Effector CD8-positive, alpha-beta T cell (primary cell): Measurements from ENCODE around the gene SLC5A11.
"Not testable (repeated sequence)": the region's sequence is repeated elsewhere in the genome, so short reads cannot be mapped to it uniquely, and the experiment has no call there.

Experiments
- DNase-seq: peaks from one replicate; lab custom pipeline; 2025; lab: John Stamatoyannopoulos, UW
- total RNA-seq, 4 experiments: gene quantifications; one replicate each; lab custom pipeline; 2026; lab: John Stamatoyannopoulos, UW

Gene SLC5A11, protein sequence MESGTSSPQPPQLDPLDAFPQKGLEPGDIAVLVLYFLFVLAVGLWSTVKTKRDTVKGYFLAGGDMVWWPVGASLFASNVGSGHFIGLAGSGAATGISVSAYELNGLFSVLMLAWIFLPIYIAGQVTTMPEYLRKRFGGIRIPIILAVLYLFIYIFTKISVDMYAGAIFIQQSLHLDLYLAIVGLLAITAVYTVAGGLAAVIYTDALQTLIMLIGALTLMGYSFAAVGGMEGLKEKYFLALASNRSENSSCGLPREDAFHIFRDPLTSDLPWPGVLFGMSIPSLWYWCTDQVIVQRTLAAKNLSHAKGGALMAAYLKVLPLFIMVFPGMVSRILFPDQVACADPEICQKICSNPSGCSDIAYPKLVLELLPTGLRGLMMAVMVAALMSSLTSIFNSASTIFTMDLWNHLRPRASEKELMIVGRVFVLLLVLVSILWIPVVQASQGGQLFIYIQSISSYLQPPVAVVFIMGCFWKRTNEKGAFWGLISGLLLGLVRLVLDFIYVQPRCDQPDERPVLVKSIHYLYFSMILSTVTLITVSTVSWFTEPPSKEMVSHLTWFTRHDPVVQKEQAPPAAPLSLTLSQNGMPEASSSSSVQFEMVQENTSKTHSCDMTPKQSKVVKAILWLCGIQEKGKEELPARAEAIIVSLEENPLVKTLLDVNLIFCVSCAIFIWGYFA
- total RNA-seq = 0.58 to 3.5 (median 1.1) reads per million in 4 experiments

DNA sequence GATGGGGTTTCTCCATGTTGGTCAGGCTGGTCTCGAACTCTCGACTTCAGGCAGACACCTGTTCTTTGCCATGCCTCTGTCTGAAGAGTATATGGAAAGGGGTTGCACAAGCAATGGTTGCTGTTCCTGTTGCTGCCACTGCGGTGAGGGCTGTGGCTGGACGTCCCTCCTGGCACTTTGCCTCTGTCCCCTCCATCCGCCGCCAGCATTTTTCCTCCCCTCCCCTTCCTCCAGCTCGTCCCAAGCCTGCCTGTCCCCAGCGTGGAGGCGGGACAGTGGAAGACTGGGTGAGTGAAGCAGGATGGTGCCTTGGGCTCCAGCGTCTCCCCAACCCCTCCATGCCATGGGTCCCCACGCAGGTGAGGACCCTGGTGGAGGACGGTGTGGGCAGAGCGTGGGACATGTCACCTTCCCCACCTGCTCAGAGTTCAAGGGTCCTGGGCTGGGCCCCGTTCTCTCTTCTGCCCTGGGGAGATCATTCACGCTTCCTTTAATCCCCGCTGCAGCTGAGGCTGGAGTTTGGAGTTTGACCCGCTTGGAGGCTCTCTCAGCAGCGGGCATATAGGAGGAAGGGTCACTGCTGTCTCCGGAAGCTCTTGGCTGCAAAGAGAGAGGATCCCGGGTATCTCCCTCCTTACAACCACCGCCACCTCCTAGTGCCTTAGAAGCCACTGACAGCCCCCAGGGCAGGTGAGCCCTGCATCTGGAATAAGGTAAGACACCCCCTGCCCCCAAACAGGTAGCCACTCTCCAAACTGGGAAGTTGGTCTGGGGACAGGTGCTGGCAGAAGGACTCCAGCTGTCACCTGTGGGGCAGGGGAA is at the start of gene SLC5A11:
TSS of gene SLC5A11 (plus strand) at position 238 of the 822 bp plus-strand sequence. CDS start 12,681 bp downstream, outside the sequence.
- no peak for DNase-seq

DNA sequence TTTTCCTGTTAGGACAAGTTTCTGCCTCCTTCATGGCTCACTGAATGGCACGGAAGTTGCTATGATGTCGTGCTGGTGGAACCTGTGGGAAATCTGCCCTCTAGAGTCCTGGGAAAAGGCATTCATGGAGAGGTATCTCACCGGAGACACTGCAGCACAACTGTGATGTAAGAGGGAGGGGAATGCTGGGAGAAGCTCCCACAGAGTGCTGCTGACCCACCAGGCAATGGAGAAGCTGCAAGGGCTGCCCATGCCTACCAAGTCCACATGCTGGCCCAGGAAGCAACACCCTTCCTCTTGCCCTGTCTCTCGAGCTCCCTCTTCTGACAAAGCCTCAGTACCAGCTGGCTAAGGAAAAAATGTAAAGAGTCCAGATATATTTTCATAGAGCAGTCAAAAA is 45.2 kb upstream of the SLC5A11 start:
- no peak for DNase-seq

DNA sequence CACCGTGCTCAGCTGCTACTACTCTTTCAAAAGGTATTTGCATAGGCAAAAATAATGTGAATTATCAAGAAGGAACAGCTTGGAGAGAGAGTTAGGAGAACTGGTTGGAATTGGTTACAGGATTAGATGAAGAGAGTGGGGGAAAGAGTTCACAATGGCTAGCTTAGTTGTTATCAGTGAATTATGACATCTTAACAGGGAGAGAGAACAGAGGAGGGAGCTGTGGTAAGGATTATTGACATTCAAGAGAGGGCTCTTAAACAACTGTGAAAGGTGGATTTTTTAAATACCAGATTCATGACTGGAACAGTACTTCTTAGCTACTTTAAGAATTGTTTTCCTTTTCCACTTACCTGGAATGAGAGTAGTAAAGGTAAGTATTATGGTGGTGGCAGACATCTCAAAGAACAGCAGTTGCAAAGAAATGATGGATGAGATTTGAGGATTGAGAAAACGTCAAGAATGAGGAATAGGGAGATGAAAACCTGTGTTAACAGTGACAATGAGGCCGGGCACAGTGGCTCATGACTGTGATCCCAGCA is 43.9 kb upstream of the SLC5A11 start:
- no peak for DNase-seq

DNA sequence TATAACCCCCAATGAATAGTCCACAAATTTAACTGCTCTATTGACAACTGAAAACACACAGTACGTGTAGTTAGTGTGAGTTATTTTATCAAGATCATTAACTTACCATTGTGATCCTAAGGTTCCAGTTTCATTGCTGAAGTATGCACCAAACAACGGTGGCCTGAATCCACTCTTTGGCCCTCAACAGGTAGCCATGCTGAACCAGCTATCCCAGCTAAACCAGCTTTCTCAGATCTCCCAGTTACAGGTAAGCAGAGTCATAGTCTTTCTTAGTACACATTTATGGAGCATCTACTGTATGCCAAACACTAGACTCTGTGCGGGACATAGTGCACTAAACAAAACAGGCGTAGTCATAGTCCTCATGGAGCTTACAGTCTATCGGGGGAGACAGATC is 40.3 kb upstream of the SLC5A11 start:
- no peak for DNase-seq

DNA sequence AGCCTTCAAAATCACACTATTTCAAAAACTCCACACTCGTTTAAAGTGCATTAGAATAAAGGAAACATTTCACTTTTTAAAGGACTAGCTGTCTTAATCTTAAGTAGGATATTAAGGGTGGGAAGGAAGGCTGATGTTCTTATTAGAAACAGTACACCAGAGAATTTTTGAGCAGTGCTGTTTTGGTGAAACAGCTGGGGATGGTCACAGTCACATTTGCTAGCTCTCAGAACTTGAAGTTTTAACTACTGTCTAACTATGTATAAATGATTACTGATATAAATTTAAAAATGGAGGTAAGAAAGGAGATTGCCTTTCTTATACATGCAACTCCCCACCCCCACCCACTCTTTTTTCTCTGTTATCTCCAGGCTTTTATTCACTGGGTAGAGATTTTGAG is 38.5 kb upstream of the SLC5A11 start:
- DNase-seq = no peak

DNA sequence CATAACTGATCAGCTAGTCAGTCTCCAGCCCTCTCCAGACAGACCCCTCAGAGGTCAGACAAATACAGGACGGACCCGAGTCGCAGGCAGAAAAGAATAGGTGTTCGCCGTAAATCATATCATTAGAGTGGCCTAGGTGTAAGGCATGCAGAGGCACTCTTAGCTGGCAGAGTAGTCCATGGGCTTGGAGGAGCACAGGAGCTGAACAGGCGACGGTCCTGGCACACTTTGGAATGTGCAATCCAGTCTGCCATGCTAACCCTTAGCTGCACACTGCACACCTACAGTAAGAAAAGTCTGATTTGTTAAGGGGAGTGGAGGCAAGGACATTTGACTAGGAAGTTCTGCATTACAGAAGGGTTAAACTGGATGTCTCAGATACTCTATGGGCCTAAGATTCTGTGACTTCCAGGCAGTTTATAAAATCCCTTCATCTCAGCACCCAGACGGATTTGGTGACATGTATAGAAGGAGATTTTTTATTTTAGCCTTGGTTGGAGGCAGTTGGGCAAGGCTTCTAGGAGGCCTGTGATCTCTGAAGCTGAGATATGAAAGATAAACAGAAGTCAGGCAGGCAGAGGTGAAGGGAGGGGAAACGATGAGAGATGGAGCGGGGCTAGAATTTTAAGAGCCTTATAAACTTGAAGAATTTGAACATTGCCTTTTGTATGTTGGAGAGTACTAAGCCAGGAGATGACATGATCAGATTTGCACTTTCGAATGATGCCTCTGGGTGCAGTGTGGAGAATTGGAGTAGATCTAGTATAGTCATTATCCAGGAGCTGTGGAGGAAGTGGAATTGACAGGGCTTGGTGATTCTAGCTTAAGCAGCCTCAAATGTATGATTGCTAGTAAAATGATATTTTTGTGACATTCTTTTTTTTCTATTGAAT is 34.6 kb upstream of the SLC5A11 start:
- no peak for DNase-seq

DNA sequence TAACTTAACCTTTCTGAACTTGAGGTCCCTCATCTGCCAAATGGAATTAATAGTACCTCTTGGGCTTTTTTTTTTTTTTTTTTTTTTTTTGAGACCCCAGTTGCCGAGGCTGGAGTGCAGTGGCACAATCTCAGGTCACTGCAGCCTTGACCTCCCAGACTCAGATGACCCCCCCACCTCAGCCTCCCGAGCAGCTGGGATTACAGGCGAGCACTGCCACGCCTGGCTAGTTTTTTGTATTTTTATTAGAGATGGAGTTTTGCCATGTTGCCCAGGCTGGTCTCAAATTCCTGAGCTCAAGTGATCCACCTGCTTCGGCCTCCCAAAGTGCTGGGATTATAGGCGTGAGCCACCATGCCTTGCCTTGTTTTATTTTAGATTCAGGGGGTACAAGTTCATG is 33.0 kb upstream of the SLC5A11 start:
- DNase-seq = not testable (repeated sequence)

DNA sequence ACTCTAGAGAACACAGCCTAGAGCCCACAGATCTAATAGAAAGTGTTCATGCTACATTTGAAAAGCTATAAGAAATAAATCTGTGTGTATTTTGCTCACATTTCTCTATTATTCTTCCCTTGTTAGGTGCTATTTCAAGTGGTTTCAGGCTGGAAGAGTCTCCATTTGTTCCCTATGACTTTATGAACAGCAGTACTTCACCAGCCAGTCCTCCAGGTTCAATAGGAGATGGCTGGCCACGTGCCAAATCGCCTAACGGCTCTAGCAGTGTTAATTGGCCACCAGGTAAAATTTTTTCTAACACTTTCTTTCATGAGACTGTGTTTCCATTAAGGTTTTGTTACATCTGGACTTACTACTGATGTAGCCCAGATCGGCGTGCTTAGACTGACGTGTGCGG is 30.7 kb upstream of the SLC5A11 start:
- DNase-seq = no peak

DNA sequence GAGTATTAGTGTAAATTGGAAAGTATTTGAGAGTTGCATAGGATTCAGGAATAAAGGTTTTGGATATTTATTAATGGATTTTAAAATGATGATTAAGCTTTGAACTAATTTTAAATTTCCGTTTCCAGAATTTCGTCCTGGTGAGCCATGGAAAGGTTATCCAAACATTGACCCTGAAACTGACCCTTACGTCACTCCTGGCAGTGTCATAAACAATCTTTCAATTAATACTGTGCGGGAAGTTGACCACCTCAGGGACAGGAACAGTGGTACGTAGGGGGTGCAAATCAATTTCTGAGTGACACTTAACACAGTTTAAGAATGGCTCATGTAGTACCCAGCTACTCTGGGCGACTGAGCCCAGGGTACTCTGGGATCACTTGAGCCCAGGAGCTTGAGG is 29.1 kb upstream of the SLC5A11 start:
- DNase-seq = no peak

DNA sequence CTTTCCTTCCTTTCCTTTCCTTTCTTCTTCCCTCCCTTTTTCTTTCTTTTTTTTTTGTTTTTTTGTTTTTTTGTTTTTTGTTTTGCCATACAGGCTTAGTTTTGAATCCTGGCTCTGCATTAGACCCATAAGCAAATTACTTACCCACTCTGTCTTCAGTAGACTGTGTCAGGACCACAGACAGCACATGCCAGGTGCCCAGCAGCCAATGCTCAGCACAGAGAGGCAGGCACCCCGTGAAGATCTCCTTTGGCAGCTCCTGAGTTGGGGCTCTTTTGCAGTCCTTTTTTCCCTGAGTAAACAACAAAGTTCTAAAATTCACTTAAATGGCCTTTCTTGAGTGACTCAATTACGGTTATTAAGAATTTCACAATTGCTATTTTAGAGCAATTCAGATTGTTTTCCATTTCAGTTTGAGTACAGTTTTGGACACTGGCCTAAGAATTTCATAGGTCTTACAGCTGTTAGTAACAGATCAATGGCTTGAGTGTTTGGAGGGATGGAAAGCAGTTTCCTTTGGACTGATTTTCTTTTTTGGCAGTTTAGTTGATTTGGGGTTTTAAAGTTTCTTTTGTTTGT is 26.2 kb upstream of the SLC5A11 start:
- no peak for DNase-seq

DNA sequence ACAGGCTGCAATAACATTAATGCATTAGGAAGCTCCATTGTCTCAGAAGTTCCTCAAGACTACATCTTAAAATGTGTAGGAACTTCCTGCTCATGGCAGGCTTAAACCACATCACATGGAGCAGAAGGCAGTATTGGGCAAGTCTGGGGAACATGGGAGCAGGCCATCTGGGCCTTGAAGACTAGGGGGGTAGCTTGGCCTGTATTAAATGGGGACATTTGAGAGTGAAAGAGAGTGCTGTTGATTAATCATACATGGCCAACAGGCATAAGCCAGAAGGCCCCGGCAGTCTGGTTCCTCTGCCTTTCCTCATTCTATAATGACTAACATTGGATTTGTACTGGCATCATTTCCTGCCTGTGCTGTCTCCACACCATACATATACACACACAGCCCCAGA is 25.2 kb upstream of the SLC5A11 start:
- DNase-seq = no peak

DNA sequence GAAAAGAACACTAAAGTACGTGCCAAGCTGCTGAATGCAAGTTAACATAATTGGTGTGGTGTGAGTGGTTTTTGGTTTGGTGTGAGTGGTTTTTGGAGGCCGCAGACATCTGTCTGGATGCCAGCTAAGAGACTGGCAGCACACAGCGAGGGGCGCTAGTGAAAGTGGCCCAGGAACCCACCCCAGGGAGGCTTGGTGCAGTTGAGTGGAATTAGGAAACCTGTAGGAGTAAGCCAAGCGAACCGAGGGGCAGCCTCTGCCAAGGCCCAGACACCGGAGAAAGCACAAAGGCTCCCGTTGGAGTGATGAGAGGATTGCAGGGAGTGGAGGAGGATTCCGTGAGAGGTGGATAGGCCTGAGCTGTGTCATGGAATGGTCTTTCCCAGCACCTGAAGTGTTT is 24.6 kb upstream of the SLC5A11 start:
- DNase-seq = no peak

DNA sequence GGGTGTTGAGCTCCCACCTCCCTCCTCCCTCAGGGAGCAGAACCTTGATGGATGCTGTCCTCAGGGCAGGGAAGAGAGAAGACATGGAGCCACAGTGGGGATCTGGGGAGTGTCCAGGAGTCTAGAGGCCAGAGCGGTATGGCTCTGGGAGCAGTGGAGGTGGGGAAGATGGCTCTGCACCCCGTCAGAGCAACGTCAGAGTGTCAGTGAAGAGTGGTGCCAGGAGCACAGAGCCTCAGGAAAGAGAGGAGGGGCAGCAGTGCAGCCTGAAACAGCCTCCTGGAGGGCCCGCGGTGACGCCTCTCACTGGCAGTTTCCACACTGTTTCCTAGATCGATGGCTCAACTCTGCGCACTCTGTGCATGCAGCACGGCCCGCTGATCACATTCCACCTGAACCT is 23.2 kb upstream of the SLC5A11 start:
- DNase-seq = no peak

DNA sequence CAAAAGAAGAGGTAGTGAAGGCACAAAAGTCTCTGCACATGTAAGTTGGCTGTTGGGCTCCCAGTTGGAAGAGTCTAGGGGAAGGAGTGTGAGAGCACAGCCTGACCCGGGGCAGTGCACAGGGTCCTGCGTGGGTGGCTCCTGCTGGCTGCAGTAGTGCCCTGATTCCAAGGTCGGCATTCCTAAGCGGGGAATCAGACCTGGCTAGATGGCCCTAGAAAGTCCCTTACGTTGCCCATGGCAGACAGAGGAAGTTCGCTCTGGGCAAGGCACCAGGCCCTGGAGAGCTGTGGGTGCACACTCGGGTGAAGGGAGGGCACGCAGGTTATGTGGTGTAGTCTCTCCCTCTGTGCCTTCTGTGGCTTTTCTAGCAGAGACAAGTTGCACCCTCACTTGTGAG is 22.8 kb upstream of the SLC5A11 start:
- no peak for DNase-seq

DNA sequence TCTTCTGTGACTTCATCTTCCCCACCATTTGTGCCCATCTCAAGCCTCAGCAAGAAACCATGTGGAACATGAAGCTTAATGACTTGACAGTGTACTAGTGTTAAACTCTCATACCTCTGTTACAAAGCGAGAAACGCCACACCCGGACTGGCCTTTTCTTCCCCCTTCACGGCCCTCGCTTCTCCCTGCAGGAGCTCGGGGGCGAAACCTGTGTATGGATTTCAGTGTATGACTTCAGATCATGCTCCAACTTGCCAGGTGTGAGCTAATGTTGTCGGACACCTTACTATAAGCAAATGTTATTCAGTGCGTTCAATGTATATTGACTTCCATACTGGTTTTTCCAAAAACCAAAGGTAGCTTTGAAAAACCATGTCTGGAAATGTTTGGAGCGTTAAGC is 20.1 kb upstream of the SLC5A11 start:
- DNase-seq = no peak

DNA sequence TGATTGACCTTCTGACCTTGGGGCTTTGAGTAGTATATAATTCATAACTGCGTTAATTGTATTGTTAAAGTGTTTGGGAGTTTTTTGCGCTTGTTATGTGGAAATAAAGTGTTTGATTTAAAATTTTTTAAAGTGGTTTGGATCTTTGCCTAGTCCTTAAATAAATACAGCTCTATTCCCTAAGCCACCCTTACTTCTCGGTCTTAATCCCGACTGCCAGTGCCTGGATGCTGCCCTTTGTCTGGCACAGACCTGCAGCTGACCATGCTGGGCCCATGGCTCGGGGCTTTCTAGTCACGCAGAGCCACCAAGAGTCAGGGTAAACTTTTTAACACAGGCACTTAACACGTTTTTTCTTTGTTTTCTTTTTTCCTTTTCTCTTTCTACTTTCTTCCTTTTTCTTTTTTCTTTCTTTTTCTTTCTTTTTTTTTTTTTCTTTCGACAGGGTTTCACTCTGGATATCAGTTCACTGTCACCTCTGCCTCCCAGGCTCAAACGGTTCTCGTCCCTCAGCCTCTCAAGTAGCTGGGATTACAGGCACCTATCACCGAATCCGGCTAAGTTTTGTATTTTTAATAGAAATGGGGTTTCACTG is 19.6 kb upstream of the SLC5A11 start:
- no peak for DNase-seq

DNA sequence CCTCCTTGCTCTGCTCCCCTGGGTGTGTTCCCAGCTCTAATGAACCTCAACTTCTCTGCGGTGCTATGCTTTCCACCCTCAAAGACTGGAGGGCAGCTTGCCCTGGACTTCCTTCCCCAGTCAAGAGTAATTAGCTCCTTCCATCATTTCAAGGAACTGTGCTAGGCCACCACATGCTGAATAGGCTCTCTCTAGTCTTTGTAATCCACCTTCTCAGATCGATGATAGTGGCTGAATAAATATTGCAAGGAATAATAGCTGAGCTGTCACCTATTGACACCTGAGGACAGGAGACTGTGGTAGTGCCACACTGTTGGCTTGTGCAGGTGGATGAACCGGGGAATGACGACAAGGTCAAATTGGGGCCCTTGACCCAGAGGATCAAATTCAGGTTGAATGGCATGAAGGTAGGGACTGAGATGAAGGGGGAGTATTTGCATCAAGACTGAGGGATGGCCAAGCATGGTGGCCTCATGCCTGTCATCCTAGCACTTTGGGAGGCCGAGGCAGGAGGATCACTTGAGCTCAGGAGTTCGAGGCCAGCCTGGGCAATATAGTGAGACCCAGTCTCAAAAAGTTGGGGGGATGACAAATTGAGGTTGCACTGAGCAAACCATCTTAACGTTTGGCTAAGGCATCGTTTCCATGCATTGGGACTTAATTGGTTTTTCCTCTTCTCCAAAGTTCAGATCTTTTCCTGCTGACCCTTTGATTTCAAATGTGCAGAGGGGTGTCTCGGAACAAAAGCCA is 18.8 kb upstream of the SLC5A11 start:
- DNase-seq = no peak

DNA sequence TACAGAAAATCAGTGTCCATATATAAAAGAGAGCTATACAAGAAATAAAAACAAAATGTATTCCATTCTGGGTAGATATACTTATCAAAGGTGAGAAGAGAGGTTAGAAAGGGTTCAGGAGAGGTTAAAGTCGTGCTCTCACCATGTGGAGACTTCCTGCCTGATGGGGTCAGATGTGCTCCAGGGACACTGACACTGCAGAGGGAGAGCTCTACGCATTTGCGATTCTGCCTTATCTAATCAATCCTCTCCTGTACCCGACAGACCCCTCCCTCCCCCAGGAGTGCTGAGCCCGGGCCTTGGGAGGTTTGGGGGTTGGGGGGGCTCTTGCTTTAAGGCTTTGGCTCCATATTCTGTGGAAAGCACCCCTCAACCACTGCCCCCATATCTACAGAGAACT is 16.6 kb upstream of the SLC5A11 start:
- no peak for DNase-seq

DNA sequence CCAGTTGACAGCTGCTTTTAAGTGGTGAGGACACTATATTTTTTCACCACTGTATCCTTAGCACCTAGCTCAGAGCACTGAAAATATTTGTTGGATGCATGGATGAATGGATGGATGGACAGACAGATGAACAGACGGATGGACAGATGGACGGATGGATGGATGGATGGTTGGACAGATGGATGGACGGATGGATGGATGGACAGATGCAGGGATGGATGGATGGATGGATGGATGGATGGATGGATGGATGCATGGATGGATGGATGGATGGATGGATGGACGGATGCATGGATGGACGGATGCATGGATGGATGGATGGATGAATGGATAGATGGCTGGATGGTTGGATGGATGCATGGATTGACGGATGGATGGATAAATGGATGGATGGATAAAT is 12.4 kb upstream of the SLC5A11 start:
- no peak for DNase-seq
